ENCODE data around the gene STK35.

- no peak for TF ChIP-seq EZH2 (IDR thresholded peaks at IDR 0.05; ENCODE audit: borderline replicate concordance, low read length)
- no peak for TF ChIP-seq CTCF (IDR thresholded peaks at IDR 0.05; ENCODE audit: low read length)
These were observed 37.6 kb downstream of the STK35 start for GRCh38 chr20:2139250-2139649.

Measured in OCI-LY1 (cell line).